Mesodermal cell (in vitro differentiated cells): ENCODE results near the gene RNASE11.

ENCODE experiments used
- H3K27ac ChIP-seq: 2 replicates; pipeline ENCODE4 v1.7.0; 2013; ENCODE audit warnings: mild to moderate bottlenecking, low read depth, low read length, moderate library complexity; ENCODE audit not compliant: severe bottlenecking
- H3K36me3 ChIP-seq: 2 replicates; pipeline ENCODE4 v1.7.1; 2013; ENCODE audit warnings: mild to moderate bottlenecking, low read length, moderate library complexity; ENCODE audit not compliant: control insufficient read depth, insufficient read depth
- H3K4me1 ChIP-seq: one replicate; pipeline ENCODE4 v1.7.1; 2013; ENCODE audit warnings: mild to moderate bottlenecking, low read length; ENCODE audit not compliant: insufficient read depth, control insufficient read depth, poor library complexity, severe bottlenecking
- H3K4me3 ChIP-seq: 2 replicates; pipeline ENCODE4 v1.7.0; 2013; ENCODE audit warnings: low read length, control low read depth, mild to moderate bottlenecking; ENCODE audit not compliant: insufficient read depth, poor library complexity, severe bottlenecking; ENCODE audit errors: extremely low read depth
- H3K9me3 ChIP-seq: 2 replicates; pipeline ENCODE4 v1.7.1; 2013; ENCODE audit warnings: mild to moderate bottlenecking, low read length, moderate library complexity; ENCODE audit not compliant: control insufficient read depth
- WGBS, 2 experiments: methylation state at CpG; one replicate each; pipeline ENCODE4 v1.1.5; 2013; ENCODE audit warnings: missing lambda C conversion rate in 2 of 2; ENCODE audit not compliant: insufficient coverage in 2 of 2; 5-methylcytosine and 5-hydroxymethylcytosine counted together

The RNASE11 gene

GRCh38 chr14:20613094-20614037 lies 25.6 kb upstream of the RNASE11 start:
- no peaks in the 10 kb centered on the region for H3K36me3 ChIP-seq
- no peaks in the 10 kb centered on the region for H3K9me3 ChIP-seq
- peak overlapping the region; percentile 65 for H3K4me3 ChIP-seq
- H3K4me1 ChIP-seq: peaks cover 6% of the 10 kb centered on the region
- H3K27ac ChIP-seq: peak overlapping the region; percentile 72
- WGBS, 2 experiments: 0 to 2% methylated on average over 20 to 34 of the region's 34 CpGs

- H3K27ac ChIP-seq: no peak overlapping the region
- no peaks in the 10 kb centered on the region for H3K9me3 ChIP-seq
- H3K4me3 ChIP-seq: no peak overlapping the region
- 74 to 85% methylated on average over 2 to 3 of the region's 5 CpGs for WGBS, 2 experiments
- H3K36me3 ChIP-seq: no peaks in the 10 kb centered on the region
- H3K4me1 ChIP-seq: peaks cover 6% of the 10 kb centered on the region
These were observed 24.6 kb upstream of the RNASE11 start for GRCh38 chr14:20612403-20612802.

GRCh38 chr14:20611277-20611676 lies 23.5 kb upstream of the RNASE11 start:
- H3K27ac ChIP-seq: no peak overlapping the region
- H3K36me3 ChIP-seq: no peaks in the 10 kb centered on the region
- WGBS, 2 experiments: 81 to 84% methylated on average over 4 of the region's 4 CpGs
- H3K4me1 ChIP-seq: peaks cover 6% of the 10 kb centered on the region
- no peak overlapping the region for H3K4me3 ChIP-seq
- no peaks in the 10 kb centered on the region for H3K9me3 ChIP-seq

GRCh38 chr14:20610002-20610765 lies 22.4 kb upstream of the RNASE11 start:
- H3K27ac ChIP-seq: no peak overlapping the region
- no peaks in the 10 kb centered on the region for H3K36me3 ChIP-seq
- 8 to 10% methylated on average over 16 to 18 of the region's 27 CpGs for WGBS, 2 experiments
- peaks cover 6% of the 10 kb centered on the region for H3K4me1 ChIP-seq
- peak overlapping the region; percentile 92 for H3K4me3 ChIP-seq
- no peaks in the 10 kb centered on the region for H3K9me3 ChIP-seq

- Histone ChIP-seq H3K4me1 (peaks cover 6% of the 10 kb centered on the region), H3K36me3 (no peaks in the 10 kb centered on the region), H3K4me3 (peak overlapping the region; percentile 92), H3K9me3 (no peaks in the 10 kb centered on the region), H3K27ac (no peak overlapping the region)
- WGBS, 2 experiments: 1% methylated on average over 24 to 26 of the region's 44 CpGs
These were observed 21.6 kb upstream of the RNASE11 start for GRCh38 chr14:20609215-20610001.

- Histone ChIP-seq H3K4me1 (peaks cover 6% of the 10 kb centered on the region), H3K9me3 (no peaks in the 10 kb centered on the region), H3K4me3 (no peak overlapping the region), H3K36me3 (no peaks in the 10 kb centered on the region), H3K27ac (no peak overlapping the region)
- WGBS, 2 experiments: 80 to 87% methylated on average over 4 to 7 of the region's 7 CpGs
These were observed 20.7 kb upstream of the RNASE11 start for GRCh38 chr14:20608383-20609110.

GRCh38 chr14:20607617-20608016 lies 19.8 kb upstream of the RNASE11 start:
- Histone ChIP-seq H3K27ac (no peak overlapping the region), H3K4me3 (no peak overlapping the region)
- WGBS, 2 experiments: no CpG with 5 or more reads among the region's 5 CpGs

GRCh38 chr14:20606902-20607242 lies 19.1 kb upstream of the RNASE11 start:
- Histone ChIP-seq H3K36me3 (no peaks in the 10 kb centered on the region), H3K4me3 (no peak overlapping the region), H3K9me3 (no peaks in the 10 kb centered on the region), H3K4me1 (no peaks in the 10 kb centered on the region), H3K27ac (no peak overlapping the region)
- no CpG with 5 or more reads among the region's 2 CpGs for WGBS, 2 experiments

More at GRCh38 chr14:20607617-20608016, 19.8 kb upstream of the RNASE11 start:
- Histone ChIP-seq H3K4me1 (peaks cover 2% of the 10 kb centered on the region), H3K36me3 (no peaks in the 10 kb centered on the region), H3K9me3 (no peaks in the 10 kb centered on the region)

- H3K9me3 ChIP-seq: no peaks in the 10 kb centered on the region
- 43 to 44% methylated on average over 7 to 8 of the region's 8 CpGs for WGBS, 2 experiments
- H3K27ac ChIP-seq: no peak overlapping the region
- H3K4me1 ChIP-seq: no peaks in the 10 kb centered on the region
- H3K4me3 ChIP-seq: no peak overlapping the region
- no peaks in the 10 kb centered on the region for H3K36me3 ChIP-seq
These were observed 18.5 kb upstream of the RNASE11 start for GRCh38 chr14:20606190-20606901.
